ENCODE measurements around the gene NUAK1. TPM values are rescaled to one million over a fixed set of nuclear protein-coding genes. Genes with fewer than 3 reads are reported as not detected.

NUAK1 gene
- total RNA-seq, 1 experiment from 2014 or later, result 7.4 TPM

- H3K4me2 ChIP-seq (ENCODE audit: low read length), result no peak overlapping the region
- ChIA-PET CTCF (no interaction called here), POLR2A (no interaction called here), RAD21 (ENCODE audit: low non-redundant PET in 1 of 2, low total read pairs in 2 of 2, uncharacterized antibody in 2 of 2, unreplicated experiment in 2 of 2) (no interaction called here)
- H3K27ac ChIP-seq (ENCODE audit: low read depth, low read length), result no peak overlapping the region
- TF ChIP-seq ZNF274 (IDR thresholded peaks at IDR 0.05; ENCODE audit: low read depth, low read length) (no peak), POLR2A (IDR thresholded peaks at IDR 0.05; ENCODE audit: borderline replicate concordance, extremely low read depth, insufficient read depth, insufficient read length) (no peak), CBX3 (IDR thresholded peaks at IDR 0.05; ENCODE audit: low read depth) (no peak), TCF7L2 (IDR thresholded peaks at IDR 0.05; ENCODE audit: borderline replicate concordance, extremely low read depth, insufficient read depth, insufficient read length) (no peak), SP1 (IDR thresholded peaks at IDR 0.05; ENCODE audit: low read depth) (no peak), EZH2 (IDR thresholded peaks at IDR 0.05) (no peak), EZH2phosphoT487 (IDR thresholded peaks at IDR 0.05; ENCODE audit: borderline replicate concordance) (no peak), MAX (IDR thresholded peaks at IDR 0.05) (no peak), SRF (IDR thresholded peaks at IDR 0.05; ENCODE audit: low read depth) (no peak), POLR2AphosphoS5 (IDR thresholded peaks at IDR 0.05; ENCODE audit: low read depth, low read length) (no peak), JUND (IDR thresholded peaks at IDR 0.05) (no peak)
- TF ChIP-seq, protein P1, sequence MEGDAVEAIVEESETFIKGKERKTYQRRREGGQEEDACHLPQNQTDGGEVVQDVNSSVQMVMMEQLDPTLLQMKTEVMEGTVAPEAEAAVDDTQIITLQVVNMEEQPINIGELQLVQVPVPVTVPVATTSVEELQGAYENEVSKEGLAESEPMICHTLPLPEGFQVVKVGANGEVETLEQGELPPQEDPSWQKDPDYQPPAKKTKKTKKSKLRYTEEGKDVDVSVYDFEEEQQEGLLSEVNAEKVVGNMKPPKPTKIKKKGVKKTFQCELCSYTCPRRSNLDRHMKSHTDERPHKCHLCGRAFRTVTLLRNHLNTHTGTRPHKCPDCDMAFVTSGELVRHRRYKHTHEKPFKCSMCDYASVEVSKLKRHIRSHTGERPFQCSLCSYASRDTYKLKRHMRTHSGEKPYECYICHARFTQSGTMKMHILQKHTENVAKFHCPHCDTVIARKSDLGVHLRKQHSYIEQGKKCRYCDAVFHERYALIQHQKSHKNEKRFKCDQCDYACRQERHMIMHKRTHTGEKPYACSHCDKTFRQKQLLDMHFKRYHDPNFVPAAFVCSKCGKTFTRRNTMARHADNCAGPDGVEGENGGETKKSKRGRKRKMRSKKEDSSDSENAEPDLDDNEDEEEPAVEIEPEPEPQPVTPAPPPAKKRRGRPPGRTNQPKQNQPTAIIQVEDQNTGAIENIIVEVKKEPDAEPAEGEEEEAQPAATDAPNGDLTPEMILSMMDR (IDR thresholded peaks at IDR 0.05 in 2 of 3, conservative IDR thresholded peaks at IDR 0.05 in 1 of 3; ENCODE audit: borderline replicate concordance in 1 of 3, insufficient read depth in 1 of 3, low read depth in 2 of 3, low read length in 2 of 3), result no peak
- no peaks in the 10 kb centered on the region for H4K20me1 ChIP-seq (ENCODE audit: insufficient read depth)
- ATAC-seq (no peak), DNase-seq (ENCODE audit: low read depth, low spot score) (no peak)
- 0 out of 2 replicates have a peak, but pooled peaks cover 20% of the 10 kb centered on the region for H3K27me3 ChIP-seq (ENCODE audit: insufficient read depth, low read length)
- intact Hi-C loops (cut with micrococcal nuclease), result no loop called here
- H3K9ac ChIP-seq (ENCODE audit: low read length), result no peak overlapping the region
- no peaks in the 10 kb centered on the region for H3K79me2 ChIP-seq (ENCODE audit: insufficient read depth, low read length)
- no peaks in the 10 kb centered on the region for H3K4me1 ChIP-seq (ENCODE audit: control insufficient read depth in 1 of 2, insufficient read depth in 2 of 2, low read length in 2 of 2)
- H3K9me2 ChIP-seq (ENCODE audit: insufficient read depth), result no peaks in the 10 kb centered on the region
- no TSS peak for BruUV-seq (replicated peaks)
- no peaks in the 10 kb centered on the region for H3K36me3 ChIP-seq (ENCODE audit: control insufficient read depth in 1 of 2, insufficient read depth in 2 of 2, low read length in 2 of 2)
- H3K9me3 ChIP-seq (ENCODE audit: control insufficient read depth in 1 of 2, insufficient read depth in 1 of 2, low read depth in 1 of 2, low read length in 2 of 2), result no peaks in the 10 kb centered on the region
- no peak overlapping the region for H2AFZ ChIP-seq (ENCODE audit: low read depth, low read length, poor library complexity, severe bottlenecking)
- no peak overlapping the region for H3K4me3 ChIP-seq (replicated peaks in 1 of 2; ENCODE audit: low read depth in 1 of 2, low read length in 2 of 2)
These were observed 108.3 kb downstream of the NUAK1 start for GRCh38 chr12:106030210-106031071.

Data from HCT116 (cell line).